Activated CD8-positive, alpha-beta T cell treated with anti-CD3 and anti-CD28 coated beads, Interleukin-2, amount 10 ng/mL, durations not matched to agents 7 days and 5 days (primary cell): Measurements from ENCODE around the gene MYO15B. TPM values are rescaled to one million over a fixed set of nuclear protein-coding genes. Genes with fewer than 3 reads are reported as not detected.
A peak's percentile ranks its signal among the peaks of the same experiment; 100 is the strongest.

Source experiments
- ATAC-seq: fragments of 150-1000 bp; cut with Tn5 transposase; one replicate; pipeline ENCODE4 v1.10.0; 2021; ENCODE audit warnings: moderate library complexity
- CTCF ChIA-PET: fragments of 350-600 bp; sonication (Branson Sonifier 250); formaldehyde crosslinking; loops from one replicate; lab custom pipeline; 2021; ENCODE audit warnings: antibody characterized with exemption; lab: Charles Lee
- POLR2A ChIA-PET: fragments of 350-600 bp; sonication (Branson Sonifier 250); formaldehyde crosslinking; loops from one replicate; lab custom pipeline; 2021; ENCODE audit warnings: antibody characterized with exemption; lab: Charles Lee
- DNase-seq: peaks from one replicate; pipeline ENCODE4 v3.0.0-alpha.2; 2020
- H3K27ac Mint-ChIP-seq: one replicate; pipeline ENCODE4 v1.8.0; 2021; ENCODE audit warnings: mild to moderate bottlenecking, mixed read lengths
- H3K27me3 Mint-ChIP-seq: one replicate; pipeline ENCODE4 v1.8.0; 2021; ENCODE audit warnings: low read depth, mixed read lengths
- H3K36me3 Mint-ChIP-seq: one replicate; pipeline ENCODE4 v1.8.0; 2021; ENCODE audit warnings: low read depth, mixed read lengths
- H3K4me1 Mint-ChIP-seq: one replicate; pipeline ENCODE4 v1.8.0; 2021; ENCODE audit warnings: low read depth, mixed read lengths
- H3K4me3 Mint-ChIP-seq: one replicate; pipeline ENCODE4 v1.8.0; 2021; ENCODE audit warnings: mild to moderate bottlenecking, mixed read lengths
- H3K9me3 Mint-ChIP-seq: one replicate; pipeline ENCODE4 v1.8.0; 2022; ENCODE audit warnings: mixed read lengths; ENCODE audit not compliant: insufficient read depth
- total RNA-seq, 2 experiments: library from RNA; stranded (reverse); gene quantifications; one replicate each; pipeline ENCODE4 v1.2.3, GENCODE V29; 2021

MYO15B gene
- total RNA-seq, 2 experiments from 2014 or later = 26.9 to 27.8 TPM

- H3K4me1 Mint-ChIP-seq = peaks cover 5% of the 10 kb centered on the region
- DNase-seq (no peak), ATAC-seq (no peak)
- ChIA-PET POLR2A (interaction anchor here (3.3 kb wide), 1 partner anchor 9 kb away, joined by 15 read pairs; the partner anchor contains the start of genes RECQL5 and SAP30BP), CTCF (interaction anchor here (0.8 to 11.9 kb wide), 7 partner anchors 14 to 95 kb away, joined by 3 to 134 read pairs (median 4); partner anchors contain the start of gene SMIM5)
- H3K4me3 Mint-ChIP-seq = no peak overlapping the region
- H3K27me3 Mint-ChIP-seq = no peaks in the 10 kb centered on the region
- no peak overlapping the region for H3K27ac Mint-ChIP-seq
- H3K9me3 Mint-ChIP-seq = no peaks in the 10 kb centered on the region
- peaks cover 10% of the 10 kb centered on the region for H3K36me3 Mint-ChIP-seq
These were observed 70.6 kb downstream of the MYO15B start for GRCh38 chr17:75658237-75658636.

- H3K9me3 Mint-ChIP-seq = no peaks in the 10 kb centered on the region
- H3K4me1 Mint-ChIP-seq = peaks cover 12% of the 10 kb centered on the region
- no peaks in the 10 kb centered on the region for H3K27me3 Mint-ChIP-seq
- no peak for ATAC-seq
- no peak overlapping the region for H3K4me3 Mint-ChIP-seq
- no peak overlapping the region for H3K27ac Mint-ChIP-seq
- no peak for DNase-seq
- ChIA-PET CTCF (interaction anchor here (0.9 to 2.5 kb wide), 4 partner anchors 9 to 165 kb away, joined by 3 to 9 read pairs (median 6); no protein-coding TSS in a partner anchor), POLR2A (interaction anchor here (1.4 kb wide), 1 partner anchor 119 kb away, joined by 3 read pairs; no protein-coding TSS in a partner anchor)
- peaks cover 16% of the 10 kb centered on the region for H3K36me3 Mint-ChIP-seq
These were observed 73.9 kb downstream of the MYO15B start for GRCh38 chr17:75661531-75661930.

- ChIA-PET POLR2A (interaction anchor here (1.4 kb wide), 1 partner anchor 118 kb away, joined by 3 read pairs; no protein-coding TSS in a partner anchor), CTCF (interaction anchor here (1.3 to 2.5 kb wide), 3 partner anchors 9 to 91 kb away, joined by 3 to 9 read pairs (median 6); no protein-coding TSS in a partner anchor)
- Mint-ChIP-seq H3K4me1 (peaks cover 12% of the 10 kb centered on the region), H3K36me3 (peaks cover 15% of the 10 kb centered on the region), H3K9me3 (no peaks in the 10 kb centered on the region), H3K27ac (no peak overlapping the region), H3K27me3 (no peaks in the 10 kb centered on the region), H3K4me3 (no peak overlapping the region)
- DNase-seq = no peak
- ATAC-seq = no peak
These were observed 74.9 kb downstream of the MYO15B start for GRCh38 chr17:75662511-75662910.

- H3K4me3 Mint-ChIP-seq = no peak overlapping the region
- CTCF ChIA-PET = no interaction called here
- H3K27me3 Mint-ChIP-seq = no peaks in the 10 kb centered on the region
- POLR2A ChIA-PET = no interaction called here
- no peaks in the 10 kb centered on the region for H3K9me3 Mint-ChIP-seq
- peaks cover 22% of the 10 kb centered on the region for H3K4me1 Mint-ChIP-seq
- ATAC-seq (no peak), DNase-seq (no peak)
- peaks cover 24% of the 10 kb centered on the region for H3K36me3 Mint-ChIP-seq
- H3K27ac Mint-ChIP-seq = no peak overlapping the region
These were observed 76.5 kb downstream of the MYO15B start for GRCh38 chr17:75664099-75664549.

GRCh38 chr17:75665981-75666380 lies 78.4 kb downstream of the MYO15B start:
- no peaks in the 10 kb centered on the region for H3K9me3 Mint-ChIP-seq
- POLR2A ChIA-PET = interaction anchor here (0.6 to 2.4 kb wide), 16 partner anchors 9 to 1568 kb away, joined by 3 to 16 read pairs (median 6); partner anchors contain the start of genes SMIM5 and TMEM94
- peak overlapping the region; percentile 79 for H3K27ac Mint-ChIP-seq
- peak overlapping the region; percentile 63 for H3K4me3 Mint-ChIP-seq
- peaks cover 37% of the 10 kb centered on the region for H3K36me3 Mint-ChIP-seq
- CTCF ChIA-PET = interaction anchor here (0.6 to 4.1 kb wide), 9 partner anchors 9 to 210 kb away, joined by 3 to 52 read pairs (median 13); partner anchors contain the start of genes GALK1 and SMIM5
- no peak for ATAC-seq
- no peaks in the 10 kb centered on the region for H3K27me3 Mint-ChIP-seq
- no peak for DNase-seq
- peaks cover 29% of the 10 kb centered on the region for H3K4me1 Mint-ChIP-seq

GRCh38 chr17:75666959-75667790 lies 79.6 kb downstream of the MYO15B start, which contains the start of the genes RECQL5 and SAP30BP:
TSS of gene RECQL5 (minus strand) at chr17:75667154. CDS start at chr17:75666557, 597 bp downstream.
TSS of gene SAP30BP (plus strand) at chr17:75667338. CDS start at chr17:75667373, 35 bp downstream.
- Mint-ChIP-seq H3K4me3 (peak within 1 kb of the TSS; percentile 63), H3K27me3 (no peaks in the 10 kb centered on the region), H3K27ac (peak within 1 kb of the TSS; percentile 79), H3K36me3 (peaks cover 43% of the 10 kb centered on the region), H3K4me1 (peaks cover 31% of the 10 kb centered on the region), H3K9me3 (no peaks in the 10 kb centered on the region)
- POLR2A ChIA-PET = interaction anchor here (0.5 to 2.4 kb wide), 39 partner anchors 9 to 378 kb away, joined by 3 to 16 read pairs (median 4); partner anchors contain the start of genes ITGB4, SLC25A19, SMIM5 and TMEM94
- peak; percentile 100 for ATAC-seq
- CTCF ChIA-PET = interaction anchor here (1.0 to 4.1 kb wide), 10 partner anchors 8 to 86 kb away, joined by 3 to 52 read pairs (median 9); partner anchors contain the start of genes ITGB4 and SMIM5
- DNase-seq = peak; percentile 99

- H3K9me3 Mint-ChIP-seq = no peaks in the 10 kb centered on the region
- no peaks in the 10 kb centered on the region for H3K27me3 Mint-ChIP-seq
- H3K36me3 Mint-ChIP-seq = peaks cover 43% of the 10 kb centered on the region
- ATAC-seq (no peak), DNase-seq (no peak)
- H3K4me1 Mint-ChIP-seq = peaks cover 31% of the 10 kb centered on the region
- no peak overlapping the region for H3K27ac Mint-ChIP-seq
- ChIA-PET CTCF (interaction anchor here (0.9 to 4.1 kb wide), 8 partner anchors 8 to 86 kb away, joined by 3 to 52 read pairs (median 14); partner anchors contain the start of gene SMIM5), POLR2A (interaction anchor here (0.6 to 2.4 kb wide), 21 partner anchors 9 to 378 kb away, joined by 3 to 16 read pairs (median 6); partner anchors contain the start of genes ITGB4, SLC25A19 and SMIM5)
- H3K4me3 Mint-ChIP-seq = no peak overlapping the region
These were observed 80.2 kb downstream of the MYO15B start for GRCh38 chr17:75667825-75668224.

GRCh38 chr17:75668489-75668888 lies 80.9 kb downstream of the MYO15B start:
- no peaks in the 10 kb centered on the region for H3K27me3 Mint-ChIP-seq
- peaks cover 31% of the 10 kb centered on the region for H3K4me1 Mint-ChIP-seq
- H3K9me3 Mint-ChIP-seq = no peaks in the 10 kb centered on the region
- H3K27ac Mint-ChIP-seq = no peak overlapping the region
- peaks cover 49% of the 10 kb centered on the region for H3K36me3 Mint-ChIP-seq
- ChIA-PET CTCF (interaction anchor here (0.7 to 4.1 kb wide), 5 partner anchors 18 to 87 kb away, joined by 3 to 52 read pairs (median 5); no protein-coding TSS in a partner anchor), POLR2A (interaction anchor here (1.3 to 2.4 kb wide), 3 partner anchors 24 to 111 kb away, joined by 6 to 7 read pairs (median 6); a partner anchor contains a TSS)
- no peak for DNase-seq
- H3K4me3 Mint-ChIP-seq = no peak overlapping the region
- ATAC-seq = no peak

GRCh38 chr17:75670868-75671267 lies 83.3 kb downstream of the MYO15B start:
- DNase-seq (no peak), ATAC-seq (no peak)
- Mint-ChIP-seq H3K36me3 (peaks cover 45% of the 10 kb centered on the region), H3K27ac (no peak overlapping the region), H3K4me1 (peaks cover 29% of the 10 kb centered on the region), H3K9me3 (no peaks in the 10 kb centered on the region), H3K4me3 (no peak overlapping the region), H3K27me3 (no peaks in the 10 kb centered on the region)
- CTCF ChIA-PET = interaction anchor here (1.1 to 8.5 kb wide), 7 partner anchors 19 to 83 kb away, joined by 3 to 152 read pairs (median 9); partner anchors contain the start of genes ITGB4 and SMIM5
- POLR2A ChIA-PET = no interaction called here

GRCh38 chr17:75672011-75672410 lies 84.4 kb downstream of the MYO15B start:
- H3K27me3 Mint-ChIP-seq = no peaks in the 10 kb centered on the region
- H3K4me1 Mint-ChIP-seq = peaks cover 23% of the 10 kb centered on the region
- ChIA-PET POLR2A (interaction anchor here (0.9 kb wide), 2 partner anchors 73 to 133 kb away, joined by 3 to 4 read pairs; no protein-coding TSS in a partner anchor), CTCF (interaction anchor here (0.7 to 8.5 kb wide), 8 partner anchors 10 to 81 kb away, joined by 3 to 152 read pairs (median 8); partner anchors contain the start of genes ITGB4 and SMIM5)
- H3K27ac Mint-ChIP-seq = no peak overlapping the region
- no peak for DNase-seq
- H3K4me3 Mint-ChIP-seq = no peak overlapping the region
- H3K36me3 Mint-ChIP-seq = peaks cover 52% of the 10 kb centered on the region
- ATAC-seq = no peak
- H3K9me3 Mint-ChIP-seq = no peaks in the 10 kb centered on the region

GRCh38 chr17:75673487-75673886 lies 85.9 kb downstream of the MYO15B start:
- Mint-ChIP-seq H3K27me3 (no peaks in the 10 kb centered on the region), H3K9me3 (no peaks in the 10 kb centered on the region), H3K27ac (no peak overlapping the region), H3K36me3 (peaks cover 54% of the 10 kb centered on the region), H3K4me3 (no peak overlapping the region), H3K4me1 (peaks cover 17% of the 10 kb centered on the region)
- ChIA-PET CTCF (interaction anchor here (0.6 to 8.5 kb wide), 7 partner anchors 14 to 120 kb away, joined by 3 to 152 read pairs (median 4); no protein-coding TSS in a partner anchor), POLR2A (interaction anchor here (1.0 kb wide), 1 partner anchor 80 kb away, joined by 3 read pairs; no protein-coding TSS in a partner anchor)
- no peak for ATAC-seq
- no peak for DNase-seq
